ENCODE results near the gene ABHD16B. TPM values are rescaled to one million over a fixed set of nuclear protein-coding genes. Genes with fewer than 3 reads are reported as not detected.

The ABHD16B gene
- total and polyA plus RNA-seq, 2 of the 13 experiments (the other 11 are each of a cell fraction or from before 2014, with no cell fraction given): not detected

DNA sequence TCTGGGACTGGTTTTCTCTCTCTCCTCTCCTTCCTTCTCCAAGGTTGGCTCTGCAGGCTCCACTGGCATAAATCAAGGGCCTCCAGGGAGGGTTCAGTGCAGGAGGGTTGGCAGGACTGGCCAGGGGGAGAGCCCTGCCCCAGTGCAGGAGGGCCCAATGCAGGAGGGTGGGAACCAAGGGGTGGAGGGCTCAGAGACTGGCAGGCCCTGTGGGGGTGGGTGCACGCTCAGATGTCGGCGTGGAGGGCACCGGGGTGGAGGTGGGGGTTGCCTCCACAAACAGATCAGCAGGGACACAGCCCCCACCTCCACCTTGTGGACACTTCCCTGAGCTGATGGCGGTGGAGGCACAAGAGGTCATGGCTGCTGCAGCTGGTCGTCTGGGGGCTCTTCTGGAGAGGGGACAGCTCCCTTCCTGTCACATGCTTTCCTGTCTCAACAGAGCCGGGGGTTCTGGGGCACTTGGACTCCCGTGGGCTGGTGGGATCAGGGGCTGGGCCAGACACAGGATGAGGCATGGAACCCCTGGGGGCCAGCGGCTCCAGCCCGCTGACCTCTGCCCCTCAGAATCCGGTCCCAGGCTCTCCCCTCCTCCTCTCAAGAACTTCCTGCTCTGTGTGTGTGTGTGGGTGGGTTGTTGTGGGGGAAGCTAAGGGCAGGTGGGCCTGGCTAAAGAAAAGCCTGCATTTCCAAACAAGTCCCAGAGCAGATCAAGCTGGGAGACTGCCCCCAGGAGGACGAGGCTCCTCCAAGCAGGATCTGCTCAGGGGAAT, 2.7 kb upstream of the ABHD16B start (continued):
- no peak for TF ChIP-seq ZNF530 (CRISPR knock-in tag; IDR thresholded peaks at IDR 0.05; ENCODE audit: low read depth)
- peak; percentile 71 for TF ChIP-seq RARA (CRISPR knock-in tag; IDR thresholded peaks at IDR 0.05)
- TF ChIP-seq ZNF232 (CRISPR knock-in tag; IDR thresholded peaks at IDR 0.05; ENCODE audit: borderline replicate concordance): no peak
- TF ChIP-seq ZNF563 (CRISPR knock-in tag; IDR thresholded peaks at IDR 0.05): peak; percentile 60; the same call in 1 of the 2 replicates
- peak; percentile 73; the same call in 1 of the 2 replicates for TF ChIP-seq ZNF564 (CRISPR knock-in tag; IDR thresholded peaks at IDR 0.05)
- no peak for TF ChIP-seq ZKSCAN1 (IDR thresholded peaks at IDR 0.05; ENCODE audit: low read length)
- TF ChIP-seq, protein P1, sequence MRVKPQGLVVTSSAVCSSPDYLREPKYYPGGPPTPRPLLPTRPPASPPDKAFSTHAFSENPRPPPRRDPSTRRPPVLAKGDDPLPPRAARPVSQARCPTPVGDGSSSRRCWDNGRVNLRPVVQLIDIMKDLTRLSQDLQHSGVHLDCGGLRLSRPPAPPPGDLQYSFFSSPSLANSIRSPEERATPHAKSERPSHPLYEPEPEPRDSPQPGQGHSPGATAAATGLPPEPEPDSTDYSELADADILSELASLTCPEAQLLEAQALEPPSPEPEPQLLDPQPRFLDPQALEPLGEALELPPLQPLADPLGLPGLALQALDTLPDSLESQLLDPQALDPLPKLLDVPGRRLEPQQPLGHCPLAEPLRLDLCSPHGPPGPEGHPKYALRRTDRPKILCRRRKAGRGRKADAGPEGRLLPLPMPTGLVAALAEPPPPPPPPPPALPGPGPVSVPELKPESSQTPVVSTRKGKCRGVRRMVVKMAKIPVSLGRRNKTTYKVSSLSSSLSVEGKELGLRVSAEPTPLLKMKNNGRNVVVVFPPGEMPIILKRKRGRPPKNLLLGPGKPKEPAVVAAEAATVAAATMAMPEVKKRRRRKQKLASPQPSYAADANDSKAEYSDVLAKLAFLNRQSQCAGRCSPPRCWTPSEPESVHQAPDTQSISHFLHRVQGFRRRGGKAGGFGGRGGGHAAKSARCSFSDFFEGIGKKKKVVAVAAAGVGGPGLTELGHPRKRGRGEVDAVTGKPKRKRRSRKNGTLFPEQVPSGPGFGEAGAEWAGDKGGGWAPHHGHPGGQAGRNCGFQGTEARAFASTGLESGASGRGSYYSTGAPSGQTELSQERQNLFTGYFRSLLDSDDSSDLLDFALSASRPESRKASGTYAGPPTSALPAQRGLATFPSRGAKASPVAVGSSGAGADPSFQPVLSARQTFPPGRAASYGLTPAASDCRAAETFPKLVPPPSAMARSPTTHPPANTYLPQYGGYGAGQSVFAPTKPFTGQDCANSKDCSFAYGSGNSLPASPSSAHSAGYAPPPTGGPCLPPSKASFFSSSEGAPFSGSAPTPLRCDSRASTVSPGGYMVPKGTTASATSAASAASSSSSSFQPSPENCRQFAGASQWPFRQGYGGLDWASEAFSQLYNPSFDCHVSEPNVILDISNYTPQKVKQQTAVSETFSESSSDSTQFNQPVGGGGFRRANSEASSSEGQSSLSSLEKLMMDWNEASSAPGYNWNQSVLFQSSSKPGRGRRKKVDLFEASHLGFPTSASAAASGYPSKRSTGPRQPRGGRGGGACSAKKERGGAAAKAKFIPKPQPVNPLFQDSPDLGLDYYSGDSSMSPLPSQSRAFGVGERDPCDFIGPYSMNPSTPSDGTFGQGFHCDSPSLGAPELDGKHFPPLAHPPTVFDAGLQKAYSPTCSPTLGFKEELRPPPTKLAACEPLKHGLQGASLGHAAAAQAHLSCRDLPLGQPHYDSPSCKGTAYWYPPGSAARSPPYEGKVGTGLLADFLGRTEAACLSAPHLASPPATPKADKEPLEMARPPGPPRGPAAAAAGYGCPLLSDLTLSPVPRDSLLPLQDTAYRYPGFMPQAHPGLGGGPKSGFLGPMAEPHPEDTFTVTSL (CRISPR knock-in tag; IDR thresholded peaks at IDR 0.05; ENCODE audit: borderline replicate concordance): peak; percentile 34; the same call in 1 of the 2 replicates
- peak; percentile 88 for TF ChIP-seq HNRNPL (IDR thresholded peaks at IDR 0.05; ENCODE audit: low read depth, low read length)
- TF ChIP-seq TCF12 (IDR thresholded peaks at IDR 0.05): no peak
- TF ChIP-seq TCF12 (CRISPR knock-in tag; IDR thresholded peaks at IDR 0.05): no peak
- no peak; the same call in 1 of the 2 replicates for TF ChIP-seq KLF12 (CRISPR knock-in tag; IDR thresholded peaks at IDR 0.05; ENCODE audit: borderline replicate concordance)
- peak; percentile 83 for TF ChIP-seq HDAC1 (CRISPR knock-in tag; IDR thresholded peaks at IDR 0.05)
- peak; percentile 53; the same call in 1 of the 2 replicates for TF ChIP-seq ZNF292 (CRISPR knock-in tag; IDR thresholded peaks at IDR 0.05; ENCODE audit: borderline replicate concordance, low read depth)
- TF ChIP-seq RFX5 (IDR thresholded peaks at IDR 0.05; ENCODE audit: low read depth, low read length): no peak
- no peak for TF ChIP-seq ONECUT2 (CRISPR knock-in tag; IDR thresholded peaks at IDR 0.05)
- TF ChIP-seq ZNF737 (CRISPR knock-in tag; IDR thresholded peaks at IDR 0.05; ENCODE audit: borderline replicate concordance): peak; percentile 74; the same call in 1 of the 2 replicates
- TF ChIP-seq ZNF253 (CRISPR knock-in tag; IDR thresholded peaks at IDR 0.05; ENCODE audit: borderline replicate concordance): no peak; the same call in 1 of the 2 replicates
- no peak; the same call in 1 of the 2 replicates for TF ChIP-seq EEA1 (CRISPR knock-in tag; IDR thresholded peaks at IDR 0.05; ENCODE audit: borderline replicate concordance)
- TF ChIP-seq XRCC5 (optimal IDR thresholded peaks at IDR 0.05; ENCODE audit: low read length): peak; percentile 36
- no peak for TF ChIP-seq NFE2L2 (IDR thresholded peaks at IDR 0.05; ENCODE audit: low read length)
- TF ChIP-seq, protein P2, sequence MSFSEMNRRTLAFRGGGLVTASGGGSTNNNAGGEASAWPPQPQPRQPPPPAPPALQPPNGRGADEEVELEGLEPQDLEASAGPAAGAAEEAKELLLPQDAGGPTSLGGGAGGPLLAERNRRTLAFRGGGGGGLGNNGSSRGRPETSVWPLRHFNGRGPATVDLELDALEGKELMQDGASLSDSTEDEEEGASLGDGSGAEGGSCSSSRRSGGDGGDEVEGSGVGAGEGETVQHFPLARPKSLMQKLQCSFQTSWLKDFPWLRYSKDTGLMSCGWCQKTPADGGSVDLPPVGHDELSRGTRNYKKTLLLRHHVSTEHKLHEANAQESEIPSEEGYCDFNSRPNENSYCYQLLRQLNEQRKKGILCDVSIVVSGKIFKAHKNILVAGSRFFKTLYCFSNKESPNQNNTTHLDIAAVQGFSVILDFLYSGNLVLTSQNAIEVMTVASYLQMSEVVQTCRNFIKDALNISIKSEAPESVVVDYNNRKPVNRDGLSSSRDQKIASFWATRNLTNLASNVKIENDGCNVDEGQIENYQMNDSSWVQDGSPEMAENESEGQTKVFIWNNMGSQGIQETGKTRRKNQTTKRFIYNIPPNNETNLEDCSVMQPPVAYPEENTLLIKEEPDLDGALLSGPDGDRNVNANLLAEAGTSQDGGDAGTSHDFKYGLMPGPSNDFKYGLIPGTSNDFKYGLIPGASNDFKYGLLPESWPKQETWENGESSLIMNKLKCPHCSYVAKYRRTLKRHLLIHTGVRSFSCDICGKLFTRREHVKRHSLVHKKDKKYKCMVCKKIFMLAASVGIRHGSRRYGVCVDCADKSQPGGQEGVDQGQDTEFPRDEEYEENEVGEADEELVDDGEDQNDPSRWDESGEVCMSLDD (CRISPR knock-in tag; IDR thresholded peaks at IDR 0.05; ENCODE audit: borderline replicate concordance): peak; percentile 84; the same call in 1 of the 2 replicates
- no peak for TF ChIP-seq RFXAP (CRISPR knock-in tag; IDR thresholded peaks at IDR 0.05; ENCODE audit: borderline replicate concordance)
- peak; percentile 94 for TF ChIP-seq SSRP1 (CRISPR knock-in tag; IDR thresholded peaks at IDR 0.05)

All from HepG2 (cell line).